H7 (cell line): ENCODE measurements around the gene ABCG1. TPM values are rescaled to one million over a fixed set of nuclear protein-coding genes. Genes with fewer than 3 reads are reported as not detected.
A peak's percentile ranks its signal among the peaks of the same experiment; 100 is the strongest.

Experiments
- DNase-seq: peaks from one replicate; pipeline ENCODE4 v3.0.0; 2012
- H3K27me3 ChIP-seq: 2 replicates; pipeline ENCODE4 v1.6.0; 2011; ENCODE audit warnings: mild to moderate bottlenecking, low read length; ENCODE audit not compliant: control insufficient read depth, insufficient read depth
- H3K36me3 ChIP-seq: replicated peaks from 2 replicates; pipeline ENCODE4 v1.5.1; 2011; ENCODE audit warnings: low read length; ENCODE audit not compliant: control insufficient read depth, insufficient read depth
- H3K4me3 ChIP-seq: 2 replicates; pipeline ENCODE4 v1.5.1; 2011; ENCODE audit warnings: low read depth, mild to moderate bottlenecking, control low read depth, low read length, moderate library complexity; ENCODE audit not compliant: insufficient read depth
- total RNA-seq: library from RNA; depleted of rRNA; stranded (reverse); fragments of >200 nt; shearing (Covaris generic); gene quantifications from 2 replicates; pipeline ENCODE4 v1.2.3, GENCODE V29; 2014

Gene ABCG1
- total RNA-seq, 1 experiment from 2014 or later, result 0.07 TPM

DNA sequence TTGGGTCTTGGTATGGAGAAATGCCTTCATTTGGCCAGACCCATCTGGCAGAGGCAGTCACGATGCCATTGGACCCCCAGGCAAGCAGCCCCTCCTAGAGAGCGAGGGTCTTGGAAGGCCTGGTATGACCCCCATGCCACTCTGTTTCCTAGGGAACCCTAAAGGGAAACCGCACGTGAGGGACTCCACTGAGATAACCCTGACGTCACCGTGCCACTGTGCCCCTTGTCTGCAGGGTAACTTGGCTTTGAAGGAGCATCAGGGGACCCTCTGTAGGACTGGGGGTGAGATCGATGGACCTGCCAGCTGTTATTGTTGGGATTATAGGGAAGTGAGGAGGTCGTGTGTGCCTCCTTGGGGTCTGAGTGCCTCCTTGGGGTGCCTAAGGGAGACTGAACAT is 34.5 kb downstream of the ABCG1 start:
- no peak for DNase-seq
- H3K4me3 ChIP-seq, result no peak overlapping the region
- peaks cover 2% of the 10 kb centered on the region; the same call in 1 of the 2 replicates for H3K27me3 ChIP-seq
- no peaks in the 10 kb centered on the region for H3K36me3 ChIP-seq

DNA sequence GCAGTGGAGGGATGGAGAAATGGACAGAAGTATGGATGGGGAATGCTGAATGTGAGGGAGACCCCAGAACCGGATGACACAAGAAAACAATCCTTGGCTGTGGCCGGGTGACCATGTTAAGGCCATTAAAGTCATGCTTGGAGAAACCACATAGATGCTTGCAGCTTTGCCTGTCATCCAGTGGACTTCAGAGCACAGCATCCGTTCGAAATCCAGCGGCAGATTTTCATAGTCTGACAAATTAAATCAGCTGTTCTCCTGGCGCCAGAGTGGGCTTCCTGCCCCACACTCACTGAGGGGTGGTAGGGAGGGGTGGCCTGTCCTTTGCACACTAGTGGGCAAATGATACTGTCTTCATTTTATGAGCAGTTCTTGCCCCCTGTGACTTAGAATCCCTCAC is 35.1 kb downstream of the ABCG1 start:
- Histone ChIP-seq H3K27me3 (peaks cover 2% of the 10 kb centered on the region; the same call in 1 of the 2 replicates), H3K4me3 (no peak overlapping the region), H3K36me3 (no peaks in the 10 kb centered on the region)
- DNase-seq, result no peak

DNA sequence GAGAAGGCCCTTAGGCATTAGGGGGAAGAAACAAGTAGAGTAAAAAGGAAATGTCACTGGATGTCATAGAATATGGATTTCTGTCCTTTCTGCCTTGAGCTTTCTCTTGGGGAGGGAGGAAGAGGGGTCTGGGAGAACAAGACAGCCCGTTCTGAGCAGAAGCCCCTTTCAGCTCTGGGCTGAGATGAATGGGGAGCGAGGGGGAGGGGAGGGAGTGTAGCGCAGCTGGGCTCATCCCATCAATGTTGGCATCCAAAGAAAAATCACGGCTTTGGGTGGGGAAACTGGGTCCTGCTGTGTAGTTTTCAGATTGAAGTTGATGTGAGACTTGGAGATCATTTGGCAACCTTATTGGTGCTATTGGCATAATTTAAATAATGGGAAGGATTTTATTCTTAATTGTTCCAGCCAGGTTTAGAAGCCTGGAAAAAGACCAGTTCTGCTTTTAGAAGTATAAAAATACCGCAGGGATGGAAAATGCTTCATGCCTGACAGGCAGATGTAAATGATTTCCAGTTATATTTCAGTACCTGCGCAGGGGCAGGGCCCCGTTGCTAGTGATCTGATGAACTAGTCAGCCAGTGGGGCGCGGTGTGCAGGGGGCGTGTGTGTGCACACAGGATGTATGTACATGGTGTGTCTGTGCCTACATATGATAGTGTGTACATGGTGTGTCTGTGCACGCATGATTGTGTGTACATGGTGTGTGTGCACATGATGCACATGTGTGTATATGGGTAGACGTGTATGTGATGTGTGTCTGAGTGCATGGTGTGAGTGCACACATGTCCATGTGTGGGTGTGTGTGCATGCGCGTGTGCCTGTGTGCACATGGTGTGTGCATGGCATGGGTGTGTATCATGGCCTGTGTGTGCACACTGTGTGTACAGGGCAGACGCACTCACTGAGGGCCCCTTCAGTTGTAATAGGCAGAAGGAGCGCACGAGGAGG is 36.0 kb downstream of the ABCG1 start:
- no peak for DNase-seq
- Histone ChIP-seq H3K36me3 (no peaks in the 10 kb centered on the region), H3K4me3 (no peak overlapping the region), H3K27me3 (peaks cover 2% of the 10 kb centered on the region; the same call in 1 of the 2 replicates)

DNA sequence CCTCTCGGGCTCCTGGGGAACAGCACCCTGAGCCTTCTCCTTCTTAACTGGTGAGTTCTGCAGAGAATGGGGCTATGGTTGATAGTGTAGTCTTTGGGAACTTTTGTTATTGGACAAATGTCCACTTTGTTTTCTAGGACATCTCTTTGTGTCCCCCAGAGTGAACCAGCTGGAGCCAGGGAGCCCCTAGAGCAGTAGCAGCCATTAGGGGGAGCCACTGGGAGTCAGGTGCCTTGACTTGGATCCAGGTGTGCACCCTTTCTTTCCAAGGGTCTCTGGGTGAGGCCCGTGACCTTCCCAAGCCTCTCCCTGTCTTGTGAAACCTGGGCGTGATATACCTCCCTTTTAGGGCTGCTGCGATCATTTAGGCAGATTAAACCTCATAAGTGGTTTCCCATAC is 36.9 kb downstream of the ABCG1 start:
- Histone ChIP-seq H3K27me3 (peaks cover 2% of the 10 kb centered on the region; the same call in 1 of the 2 replicates), H3K4me3 (no peak overlapping the region), H3K36me3 (no peaks in the 10 kb centered on the region)
- DNase-seq, result peak; percentile 57

DNA sequence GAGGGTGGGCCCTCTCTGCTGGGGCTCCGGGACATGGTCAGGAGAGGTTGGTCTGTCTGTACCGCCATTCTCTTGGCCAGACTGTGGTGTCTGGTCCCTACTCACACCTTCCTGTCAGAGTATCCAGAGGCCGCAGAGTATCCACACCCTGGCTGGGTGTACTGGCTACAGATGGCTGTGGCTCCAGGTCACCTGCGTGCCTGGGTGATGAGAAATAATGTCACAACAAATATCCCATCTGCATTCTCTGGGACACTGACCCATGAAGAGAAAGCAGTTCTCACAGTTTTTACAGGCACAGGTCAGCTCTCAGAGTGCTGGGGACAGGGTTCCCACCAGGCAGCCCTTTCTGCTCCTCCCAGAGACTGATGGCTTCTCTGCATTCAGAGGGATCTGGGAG is 37.4 kb downstream of the ABCG1 start:
- H3K36me3 ChIP-seq, result no peaks in the 10 kb centered on the region
- H3K4me3 ChIP-seq, result no peak overlapping the region
- H3K27me3 ChIP-seq, result peaks cover 2% of the 10 kb centered on the region; the same call in 1 of the 2 replicates
- no peak for DNase-seq

DNA sequence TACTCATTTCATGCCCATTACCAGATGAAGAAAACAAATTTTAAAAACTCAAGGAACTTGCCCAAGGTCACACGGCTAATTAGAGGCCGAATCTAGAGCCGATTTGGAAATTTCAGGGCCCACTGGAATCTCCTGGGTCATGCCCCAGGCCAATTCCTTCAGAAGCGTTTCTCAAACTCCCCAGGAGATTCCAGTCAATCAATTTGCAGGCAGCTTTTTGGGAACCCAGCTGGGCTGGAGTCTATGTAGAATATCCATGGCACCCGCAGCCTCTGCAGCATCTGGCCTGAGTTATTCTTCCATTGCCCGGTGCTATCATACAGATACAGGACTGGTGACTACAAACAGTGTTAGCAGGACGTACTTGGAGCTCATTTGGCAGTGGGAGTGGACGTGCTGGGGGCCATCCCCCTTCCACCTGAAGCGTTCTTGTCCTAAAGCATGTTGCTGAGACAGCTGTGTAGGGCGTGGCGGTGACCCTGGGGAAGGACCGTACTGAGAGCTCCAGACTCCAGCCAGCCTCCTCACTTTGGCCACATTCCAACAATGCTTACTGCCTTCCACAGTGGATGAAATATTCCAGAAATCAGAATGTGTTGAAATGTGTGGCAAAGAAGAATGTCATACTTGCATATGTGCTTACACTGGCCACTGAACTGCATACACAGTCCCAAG is 38.3 kb downstream of the ABCG1 start:
- Histone ChIP-seq H3K27me3 (peaks cover 2% of the 10 kb centered on the region; the same call in 1 of the 2 replicates), H3K36me3 (no peaks in the 10 kb centered on the region), H3K4me3 (no peak overlapping the region)
- no peak for DNase-seq

DNA sequence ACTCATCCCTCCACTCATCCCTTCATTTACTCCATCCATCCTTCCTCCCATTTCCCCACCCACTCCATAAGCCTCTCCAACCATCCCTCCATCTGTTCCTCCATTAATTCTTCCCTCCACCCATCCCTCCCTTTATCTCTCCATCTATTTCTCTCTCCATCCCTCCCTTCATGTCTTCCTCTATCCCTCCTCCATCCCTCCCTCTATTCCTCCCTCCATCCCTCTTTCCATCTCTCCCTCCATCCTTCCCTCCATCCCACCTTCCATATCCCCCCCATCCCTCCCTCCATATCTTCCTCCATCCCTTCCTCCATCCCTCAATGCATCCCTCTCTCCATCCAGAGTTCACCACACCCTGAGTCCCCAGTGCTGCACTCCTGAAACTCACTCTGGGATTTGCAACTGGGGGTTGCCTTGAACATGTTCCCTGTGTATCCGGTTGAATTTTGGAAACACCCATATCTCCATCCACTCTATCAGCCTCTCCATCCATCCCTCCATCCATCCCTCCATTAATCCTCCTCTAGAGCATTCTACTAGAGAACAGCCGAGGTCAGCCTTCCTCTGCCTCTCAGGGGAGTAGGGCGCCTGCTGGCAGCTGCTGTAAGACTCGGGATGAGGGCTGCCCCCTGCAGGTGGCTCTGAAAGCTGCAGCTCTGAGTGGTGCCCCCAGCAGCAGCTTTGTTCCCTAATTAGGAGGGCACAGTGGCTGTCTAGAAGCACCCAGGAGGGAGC is 39.4 kb downstream of the ABCG1 start:
- Histone ChIP-seq H3K4me3 (no peak overlapping the region), H3K36me3 (no peaks in the 10 kb centered on the region), H3K27me3 (no peaks in the 10 kb centered on the region)
- peak; percentile 92 for DNase-seq

DNA sequence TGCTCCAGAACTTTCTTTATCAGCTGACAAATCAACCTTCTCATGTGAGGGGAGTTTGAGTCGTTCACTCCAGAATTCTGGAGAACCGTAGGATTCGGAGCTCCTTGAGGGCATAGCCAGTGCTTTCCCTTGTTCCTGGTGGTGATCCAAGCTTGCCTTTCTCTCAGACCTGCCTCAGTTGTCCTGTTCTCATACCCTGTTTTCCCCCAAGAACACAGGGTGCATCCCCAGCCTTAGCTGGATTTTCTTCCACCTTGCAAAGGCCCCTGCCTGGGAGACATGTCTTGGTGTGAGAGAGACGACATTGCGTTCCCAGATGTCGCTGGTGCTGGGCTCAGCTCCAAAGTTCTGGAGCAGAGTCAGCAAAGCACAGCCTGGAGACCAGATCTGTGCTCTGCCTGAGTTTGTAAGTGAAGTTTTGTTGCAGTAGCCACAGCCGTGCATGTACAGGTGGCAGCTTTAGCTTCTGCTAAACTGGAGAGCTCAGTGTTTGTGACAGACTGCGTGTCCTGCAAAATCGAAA is 40.0 kb downstream of the ABCG1 start:
- Histone ChIP-seq H3K36me3 (no peaks in the 10 kb centered on the region), H3K4me3 (no peak overlapping the region), H3K27me3 (no peaks in the 10 kb centered on the region)
- no peak for DNase-seq

DNA sequence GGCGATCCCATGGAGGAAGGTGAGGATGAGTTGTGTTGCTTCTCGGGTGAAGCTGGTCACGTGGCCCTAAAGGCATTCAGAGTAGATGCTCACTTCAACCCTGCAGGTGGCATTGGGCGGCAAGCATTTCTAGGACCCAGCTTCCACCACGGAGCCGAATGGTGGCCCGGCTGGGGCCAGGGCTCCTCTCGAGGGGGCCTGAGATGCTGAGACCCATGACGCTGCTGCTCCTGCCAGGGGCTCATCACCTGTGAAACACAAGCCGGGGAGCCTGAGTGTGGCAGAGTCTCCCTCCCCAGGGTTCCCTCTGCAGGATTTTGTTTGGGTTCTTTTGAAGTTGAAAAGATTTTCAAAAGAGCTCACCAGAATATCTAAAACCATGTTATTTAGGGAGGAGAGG is 41.2 kb downstream of the ABCG1 start:
- Histone ChIP-seq H3K4me3 (no peak overlapping the region), H3K36me3 (no peaks in the 10 kb centered on the region), H3K27me3 (no peaks in the 10 kb centered on the region)
- DNase-seq, result no peak

DNA sequence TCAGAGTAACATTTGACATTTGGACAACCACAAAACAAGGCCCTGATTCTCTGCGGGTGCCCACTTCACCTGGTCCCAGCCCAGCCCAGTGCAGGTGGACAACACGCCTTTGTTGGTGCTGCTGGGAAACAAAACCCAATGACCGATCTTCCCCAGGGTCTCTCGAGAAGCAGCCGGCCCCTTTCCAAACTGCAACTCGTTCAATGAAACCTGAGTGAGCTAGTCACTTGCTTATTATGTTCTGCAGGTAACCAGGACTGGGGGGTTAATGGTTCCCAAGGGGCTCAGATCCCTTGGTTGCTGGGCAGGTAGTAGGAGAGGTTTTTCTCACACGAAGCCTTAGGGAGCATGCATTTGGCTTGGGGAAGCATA is 42.9 kb downstream of the ABCG1 start:
- DNase-seq, result peak; percentile 56
- H3K27me3 ChIP-seq, result no peaks in the 10 kb centered on the region
- no peaks in the 10 kb centered on the region for H3K36me3 ChIP-seq
- no peak overlapping the region for H3K4me3 ChIP-seq

DNA sequence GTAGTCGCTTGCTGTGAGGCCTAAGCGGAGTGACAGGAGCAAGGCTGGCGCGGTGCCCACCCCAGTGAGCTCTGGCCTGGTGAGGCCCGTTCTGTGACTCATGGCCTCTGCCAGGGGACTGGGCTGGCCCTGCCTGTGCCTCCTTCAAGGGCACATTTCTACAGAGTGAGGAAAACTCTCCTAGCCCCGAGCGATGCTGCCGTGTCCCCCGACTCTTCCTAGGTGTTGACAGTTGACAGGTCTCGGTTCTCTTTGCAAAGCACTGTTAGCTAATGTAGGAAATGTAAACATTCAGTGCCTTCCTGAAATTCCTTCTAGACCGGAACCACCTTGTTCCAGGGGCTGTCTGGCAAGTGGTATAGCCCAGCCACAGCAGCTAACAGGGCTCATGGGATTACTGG is 43.9 kb downstream of the ABCG1 start:
- DNase-seq, result peak; percentile 47
- H3K27me3 ChIP-seq, result no peaks in the 10 kb centered on the region
- H3K36me3 ChIP-seq, result no peaks in the 10 kb centered on the region
- H3K4me3 ChIP-seq, result no peak overlapping the region

DNA sequence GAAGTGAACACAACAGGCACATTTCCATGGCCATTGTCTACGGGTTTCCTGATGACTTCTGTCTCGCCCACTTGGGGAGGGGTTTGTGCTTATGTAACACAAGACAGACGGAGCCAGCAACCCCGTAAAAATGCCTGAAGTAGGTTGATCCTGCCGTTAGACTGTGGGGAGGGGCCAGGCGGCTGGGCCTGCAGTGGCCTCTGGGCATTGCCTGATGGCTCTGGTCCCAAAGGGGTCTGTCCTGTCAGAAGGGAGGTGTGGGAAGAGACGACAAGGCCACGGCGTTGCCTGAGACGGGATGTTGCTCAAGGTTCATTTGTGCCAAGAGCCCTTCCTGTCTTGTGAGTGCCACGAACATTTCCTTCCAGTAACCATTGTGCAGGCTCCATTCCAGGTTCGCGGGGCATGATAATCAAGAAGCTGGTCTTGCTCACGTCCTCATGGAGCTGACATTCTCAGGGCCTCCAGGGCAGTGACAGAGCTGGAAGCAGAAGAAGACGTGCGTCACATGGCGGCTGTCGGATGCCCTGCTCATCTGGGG is 44.7 kb downstream of the ABCG1 start:
- Histone ChIP-seq H3K27me3 (no peaks in the 10 kb centered on the region), H3K36me3 (no peaks in the 10 kb centered on the region), H3K4me3 (no peak overlapping the region)
- peak; percentile 64 for DNase-seq

DNA sequence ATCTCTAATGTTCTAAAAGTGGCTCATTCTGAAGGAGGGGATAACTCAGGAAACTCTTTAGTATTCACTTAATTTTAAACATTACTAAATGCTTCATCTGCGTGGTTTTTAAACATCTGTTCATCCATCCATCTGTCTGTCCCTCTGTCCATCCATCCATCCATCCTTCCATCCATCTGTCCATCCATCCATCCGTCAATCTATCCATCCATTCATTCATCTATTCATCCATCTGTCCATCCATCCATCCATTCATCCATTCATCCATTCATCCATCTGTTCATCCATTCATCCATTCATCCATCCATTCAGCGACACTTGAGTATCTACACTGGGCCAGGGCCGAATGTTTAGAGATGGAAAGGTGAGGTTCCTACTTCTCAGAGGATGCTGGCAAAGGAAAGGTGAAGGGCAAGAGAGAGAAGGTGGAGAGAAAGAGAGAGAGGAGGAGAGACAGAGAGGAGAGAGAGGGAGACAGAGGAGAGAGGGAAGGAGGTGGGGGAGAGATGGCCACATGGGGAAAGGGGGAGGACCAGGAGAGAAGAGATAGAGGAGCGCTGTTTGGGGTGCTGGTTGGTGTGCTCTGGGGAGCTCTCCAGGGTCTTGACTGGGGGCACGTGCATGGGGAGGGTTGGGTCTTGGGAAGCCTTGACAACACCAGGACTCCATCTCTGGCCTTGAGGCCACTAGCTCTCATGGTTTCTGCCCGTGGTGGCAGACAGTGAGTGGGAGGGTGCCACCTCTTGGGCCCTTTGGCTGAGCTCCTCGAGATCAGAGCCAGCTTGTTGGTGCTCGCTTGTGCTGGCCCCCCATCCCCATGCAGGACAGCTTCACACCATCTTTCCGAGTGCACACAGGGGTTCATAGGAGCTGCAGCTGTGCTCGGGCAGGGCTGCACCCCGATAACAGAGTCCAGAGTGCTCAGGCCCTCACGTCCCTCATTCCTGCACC is 45.6 kb downstream of the ABCG1 start:
- Histone ChIP-seq H3K4me3 (no peak overlapping the region), H3K36me3 (no peaks in the 10 kb centered on the region), H3K27me3 (no peaks in the 10 kb centered on the region)
- DNase-seq, result no peak
